GM21360 (cell line): ENCODE results near the gene AGBL4.

Source experiments
- ATAC-seq: cut with Tn5 transposase; IDR thresholded peaks from one replicate; pipeline ENCODE4 v1.9.1; 2021; ENCODE audit warnings: mild to moderate bottlenecking, moderate library complexity; ENCODE audit not compliant: unreplicated experiment

AGBL4 gene

DNA sequence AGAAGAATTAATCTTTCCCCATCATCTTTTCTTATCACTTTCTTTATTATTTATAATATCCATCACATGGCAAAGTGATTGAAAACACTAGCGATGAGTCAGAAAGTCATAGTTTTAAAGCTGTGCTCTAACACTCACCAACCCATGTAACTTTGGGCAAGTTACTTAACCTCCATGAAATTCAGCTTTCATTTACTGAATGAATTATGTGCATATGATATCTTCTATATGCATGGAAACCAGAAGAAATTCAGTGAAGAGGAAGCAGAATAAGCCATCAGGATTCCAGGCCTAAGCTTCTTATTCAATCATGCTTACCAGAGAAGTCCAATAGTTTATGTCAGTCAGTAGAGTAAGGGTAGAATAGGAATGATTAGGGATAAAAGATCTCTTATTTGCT is 300.1 kb downstream of the AGBL4 start:
- no peak for ATAC-seq

DNA sequence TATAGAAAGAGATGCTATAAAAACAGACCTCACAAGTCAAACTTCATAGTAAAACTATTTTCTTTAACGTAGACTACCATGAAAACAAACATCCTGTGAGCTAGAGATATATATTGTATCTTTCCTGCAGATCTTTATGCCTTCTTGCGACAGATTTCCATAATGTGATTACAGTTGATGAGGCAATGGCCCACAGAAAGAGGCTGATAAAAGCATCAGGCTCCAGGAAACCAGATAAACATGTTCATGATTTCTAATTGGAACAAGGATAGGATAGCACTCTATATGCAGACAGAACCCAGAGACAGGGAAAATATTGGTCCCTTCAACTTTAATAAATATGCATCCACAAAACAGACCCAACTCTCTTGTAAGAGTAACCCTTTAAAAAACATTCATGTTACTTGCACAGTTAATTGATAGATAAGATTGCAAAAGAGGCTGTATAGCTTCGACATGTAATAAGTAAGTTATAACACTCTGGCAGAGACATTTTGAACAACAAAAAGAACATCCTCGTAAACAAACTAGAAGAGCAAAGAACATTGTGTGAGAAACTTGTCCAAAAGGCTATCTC is 329.4 kb downstream of the AGBL4 start:
- ATAC-seq: no peak

DNA sequence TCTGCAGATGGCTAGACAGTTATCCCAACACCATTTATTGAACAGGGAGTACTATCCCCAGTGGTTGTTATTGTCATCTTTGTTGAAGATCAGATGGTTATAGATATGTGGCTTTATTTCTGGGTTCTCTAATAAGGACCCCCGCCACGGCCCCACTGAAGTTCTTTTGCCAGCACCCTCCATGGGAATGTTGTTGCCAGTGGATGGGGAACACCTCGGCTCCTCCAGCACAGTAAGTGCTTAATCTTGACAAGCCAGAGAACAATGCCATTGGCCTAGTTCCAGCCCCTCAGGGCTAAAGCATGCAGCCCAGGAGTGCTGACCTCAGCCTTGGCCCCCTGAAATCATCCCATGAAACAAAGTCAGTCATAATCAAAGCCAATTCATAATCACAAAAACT is 337.6 kb downstream of the AGBL4 start:
- no peak for ATAC-seq

DNA sequence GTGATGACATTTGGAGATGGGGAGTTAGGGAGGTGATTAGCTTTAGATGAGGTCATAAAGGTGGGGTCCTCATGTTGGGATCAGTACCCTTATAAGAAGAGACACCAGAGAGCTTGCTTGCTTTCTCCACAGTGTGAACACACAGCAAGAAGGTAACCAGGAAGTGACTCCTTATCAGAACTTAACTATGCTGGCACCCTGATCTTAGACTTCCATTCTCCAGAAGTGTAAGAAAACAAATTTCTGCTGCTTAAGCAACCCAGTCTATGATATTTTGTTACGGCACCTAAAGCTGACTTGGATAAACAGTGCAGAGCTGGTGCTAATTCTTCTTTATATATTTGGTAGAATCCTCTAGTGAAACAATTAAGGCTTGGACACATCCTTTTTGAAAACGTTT is 346.0 kb downstream of the AGBL4 start:
- no peak for ATAC-seq

DNA sequence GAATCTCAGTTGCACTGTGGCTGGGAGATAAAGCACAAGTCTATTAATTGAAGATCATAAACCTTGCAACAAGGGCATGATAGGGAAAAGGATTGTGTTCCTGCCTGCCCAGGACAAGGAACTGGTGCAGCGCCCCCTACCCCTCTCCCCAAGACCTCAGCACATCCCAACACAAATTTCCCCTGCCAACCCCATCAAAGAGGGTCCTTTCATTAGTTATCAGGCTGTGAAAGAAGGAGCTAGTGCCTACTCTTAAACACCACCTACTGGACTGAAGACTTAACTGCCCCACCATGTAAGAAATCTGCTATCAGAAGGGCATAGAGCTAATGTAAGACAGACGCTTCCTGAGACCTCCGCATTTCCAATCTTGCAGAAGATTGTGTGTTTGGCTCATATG is 372.6 kb downstream of the AGBL4 start:
- no peak for ATAC-seq

DNA sequence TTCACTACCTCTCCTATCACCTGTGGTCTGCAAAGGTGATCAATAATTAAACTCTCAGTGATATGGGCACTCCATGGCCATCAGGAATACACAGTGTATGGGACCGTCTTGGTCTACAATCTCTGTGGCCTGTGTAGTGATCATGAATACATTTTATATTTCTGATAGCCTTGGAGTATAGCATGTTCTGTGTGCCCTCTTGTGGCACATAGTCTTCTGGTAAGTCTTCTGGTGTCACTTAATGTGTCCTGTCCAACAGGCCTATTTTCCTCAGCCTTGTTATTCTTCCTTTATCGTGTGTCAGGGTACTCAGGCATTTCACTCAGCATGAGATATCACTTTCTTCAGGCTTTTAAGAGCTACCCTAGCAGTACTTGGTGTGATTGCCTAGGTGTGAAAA is 393.6 kb downstream of the AGBL4 start:
- ATAC-seq: no peak

DNA sequence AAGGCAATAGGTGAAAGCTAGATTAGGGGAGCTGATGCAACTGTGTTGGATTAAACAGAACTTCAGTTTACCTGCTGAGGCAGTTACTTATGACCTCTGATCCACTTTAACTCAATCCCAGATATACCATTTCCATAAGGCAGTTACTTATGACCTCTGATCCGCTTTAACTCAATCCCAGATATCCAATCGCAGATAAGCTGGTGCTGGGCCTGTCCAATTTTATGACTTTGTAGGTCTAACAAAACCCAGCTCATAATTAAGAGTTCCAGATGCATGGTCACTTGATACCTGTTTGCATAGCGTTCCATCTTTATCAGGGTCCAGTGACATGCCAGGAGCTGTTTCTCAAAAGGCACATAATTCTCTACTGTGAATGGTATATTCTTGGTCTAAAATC is 396.0 kb downstream of the AGBL4 start:
- no peak for ATAC-seq

DNA sequence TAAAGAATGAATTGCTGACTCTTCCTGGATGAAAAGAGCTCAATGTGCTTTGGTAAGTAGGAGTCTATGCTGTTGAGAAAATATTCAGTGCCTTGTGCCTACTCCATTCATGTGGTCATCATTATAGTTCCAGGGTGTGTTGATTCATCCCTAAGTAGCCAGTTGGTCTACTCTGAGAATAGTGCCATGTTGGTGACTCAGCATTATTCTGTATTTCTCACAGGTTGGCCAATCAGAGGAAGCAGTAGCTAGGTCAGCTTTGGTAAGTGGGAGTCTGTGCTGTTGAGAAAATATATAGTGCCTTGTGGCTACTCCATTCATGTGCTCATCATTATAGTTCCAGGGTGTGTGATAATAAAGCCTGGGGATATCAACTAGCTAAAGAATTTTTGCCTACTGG is 397.3 kb downstream of the AGBL4 start:
- ATAC-seq: no peak

DNA sequence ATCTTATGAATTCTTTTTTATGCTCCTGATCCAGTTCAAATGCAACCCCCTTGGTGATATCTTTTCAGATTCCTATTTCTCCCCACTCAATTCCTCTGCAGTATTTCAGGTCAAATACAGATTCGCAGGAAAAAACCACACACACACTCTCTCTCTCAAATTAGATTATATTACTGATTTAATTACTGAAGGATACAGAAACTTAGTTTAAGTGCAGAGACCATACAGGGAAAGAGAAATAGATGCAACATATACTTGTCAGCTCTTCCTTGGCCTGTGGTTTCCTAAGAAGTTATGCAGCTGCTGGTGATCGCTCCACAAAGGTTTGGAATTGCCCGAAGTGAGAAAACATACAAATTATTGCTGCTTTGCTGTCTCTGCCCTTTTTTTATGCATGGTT is 400.9 kb downstream of the AGBL4 start:
- ATAC-seq: no peak

DNA sequence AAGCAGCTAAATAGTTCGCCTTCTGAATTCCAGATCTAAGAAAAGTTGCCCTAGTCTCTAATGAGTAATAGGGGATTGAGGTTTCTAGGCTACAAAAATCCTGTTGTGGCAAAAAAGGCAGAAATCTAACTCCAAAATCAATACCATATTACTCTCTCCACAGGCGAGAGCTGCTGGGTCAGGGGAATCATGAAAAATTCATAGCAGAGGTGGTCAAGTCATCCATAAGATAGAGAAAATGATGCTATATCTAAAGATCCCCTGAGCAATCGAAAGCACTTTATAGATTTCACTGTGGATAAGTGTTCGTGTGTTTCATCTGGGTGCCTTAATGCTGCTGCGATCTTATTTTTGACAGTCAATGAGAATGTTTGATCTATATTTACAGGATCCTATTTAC is 417.7 kb downstream of the AGBL4 start:
- ATAC-seq: no peak

DNA sequence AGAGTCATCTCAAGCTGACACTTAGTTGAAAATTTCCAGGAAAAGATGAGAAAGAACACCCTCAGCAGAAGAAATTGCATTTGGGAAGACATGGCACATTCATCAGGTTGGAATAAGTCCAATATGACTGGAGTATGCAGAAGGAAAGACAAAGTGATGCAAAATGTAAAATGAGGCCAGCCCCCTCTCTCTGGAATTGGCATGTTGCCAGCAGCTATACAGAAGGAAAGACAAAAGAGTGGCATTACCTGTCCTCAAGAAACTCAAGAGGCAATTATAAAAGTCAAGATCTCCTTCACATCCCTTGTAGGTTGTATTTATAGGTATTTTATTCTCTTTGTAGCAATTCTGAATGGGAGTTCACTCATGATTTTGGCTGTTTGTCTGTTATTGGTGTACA is 426.3 kb downstream of the AGBL4 start:
- no peak for ATAC-seq

DNA sequence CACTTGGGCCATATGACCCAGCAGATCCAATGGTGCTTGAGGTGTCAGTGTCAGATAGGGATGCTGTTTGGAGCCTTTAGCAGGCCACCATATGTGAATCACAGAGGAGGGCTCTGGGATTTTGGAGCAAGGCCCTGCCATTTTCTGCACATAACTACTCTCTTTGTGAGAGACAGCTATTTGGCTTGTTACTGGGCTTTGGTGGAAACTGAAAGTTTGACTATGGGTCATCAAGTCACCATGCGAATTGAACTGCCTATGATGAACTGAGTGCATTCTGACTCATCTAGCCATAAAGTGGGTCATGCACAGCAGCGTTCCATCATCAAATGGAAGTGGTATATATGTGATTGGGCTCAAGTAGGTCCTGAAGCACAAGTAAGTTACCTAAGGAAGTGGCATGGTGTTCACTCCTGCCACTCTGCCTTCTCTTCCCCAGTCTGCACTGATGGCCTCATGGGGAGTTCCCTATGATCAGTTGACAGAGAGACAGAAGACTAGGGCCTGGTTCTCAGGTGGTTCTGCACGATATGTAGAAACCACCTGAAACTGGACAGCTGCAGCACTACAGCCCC is 447.3 kb downstream of the AGBL4 start:
- ATAC-seq: no peak

DNA sequence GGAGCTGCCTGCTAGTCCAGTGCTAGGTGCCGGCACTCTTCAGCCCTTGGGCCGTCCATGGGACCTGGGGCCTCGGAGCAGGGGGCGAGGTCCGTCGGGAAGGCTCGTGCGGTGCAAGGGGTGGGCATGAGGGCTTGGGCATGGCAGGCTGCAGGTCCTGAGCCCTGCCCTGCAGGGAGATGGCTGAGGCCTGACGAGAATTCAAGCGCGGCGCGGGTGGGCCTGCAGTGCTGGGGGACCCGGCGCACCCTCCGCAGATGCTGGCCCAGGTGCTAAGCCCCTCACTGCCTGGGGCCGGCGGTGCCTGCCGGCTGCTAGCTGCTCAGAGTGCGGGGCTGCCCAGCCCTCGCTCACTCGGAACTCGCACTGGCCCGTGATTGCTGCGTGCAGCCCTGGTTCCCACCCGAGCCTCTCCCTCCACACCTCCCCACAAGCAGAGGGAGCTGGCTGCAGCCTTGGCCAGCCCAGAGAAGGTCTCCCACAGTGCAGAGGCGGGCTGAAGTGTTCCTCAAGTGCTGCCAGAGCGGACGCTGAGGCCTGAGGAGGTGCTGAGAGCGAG is 467.0 kb downstream of the AGBL4 start:
- ATAC-seq: no peak

DNA sequence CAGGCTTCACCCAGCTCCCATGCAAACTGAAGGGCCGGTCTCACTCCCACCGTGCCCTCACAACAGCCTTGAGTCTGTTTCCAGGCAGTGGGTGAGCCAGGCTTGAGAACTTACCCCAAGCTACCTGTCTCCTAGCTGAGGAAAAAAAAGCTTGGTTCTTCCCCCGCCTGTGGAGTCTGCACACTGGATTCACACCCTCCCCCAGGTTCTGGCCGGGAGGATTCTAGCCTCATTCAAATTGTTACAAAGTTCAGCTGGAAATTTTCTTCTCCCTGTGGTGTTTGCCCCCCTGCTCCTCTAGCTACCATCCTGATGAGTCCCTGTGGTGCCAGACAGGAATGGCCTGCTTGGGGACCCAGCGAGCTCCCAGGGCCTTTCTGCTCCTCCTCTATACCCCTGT is 471.7 kb downstream of the AGBL4 start:
- ATAC-seq: no peak

DNA sequence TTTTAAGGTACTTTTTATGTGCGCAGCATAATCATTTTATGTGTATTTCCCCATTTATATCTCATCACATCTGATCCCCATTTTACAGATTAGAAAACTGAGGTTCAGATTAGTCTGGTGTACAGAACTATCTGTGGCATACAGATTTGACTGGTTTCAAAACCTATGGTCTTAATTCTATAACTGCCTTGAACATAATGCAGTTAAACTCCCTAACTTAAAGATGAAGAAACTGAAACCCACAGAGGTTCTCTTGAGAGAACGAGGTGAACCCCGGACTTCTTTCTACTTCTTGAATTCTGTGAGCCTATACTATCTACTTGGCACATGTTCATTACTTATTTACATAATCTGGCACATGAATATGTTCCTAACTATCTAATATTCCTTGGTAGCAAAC is 479.1 kb downstream of the AGBL4 start:
- no peak for ATAC-seq

DNA sequence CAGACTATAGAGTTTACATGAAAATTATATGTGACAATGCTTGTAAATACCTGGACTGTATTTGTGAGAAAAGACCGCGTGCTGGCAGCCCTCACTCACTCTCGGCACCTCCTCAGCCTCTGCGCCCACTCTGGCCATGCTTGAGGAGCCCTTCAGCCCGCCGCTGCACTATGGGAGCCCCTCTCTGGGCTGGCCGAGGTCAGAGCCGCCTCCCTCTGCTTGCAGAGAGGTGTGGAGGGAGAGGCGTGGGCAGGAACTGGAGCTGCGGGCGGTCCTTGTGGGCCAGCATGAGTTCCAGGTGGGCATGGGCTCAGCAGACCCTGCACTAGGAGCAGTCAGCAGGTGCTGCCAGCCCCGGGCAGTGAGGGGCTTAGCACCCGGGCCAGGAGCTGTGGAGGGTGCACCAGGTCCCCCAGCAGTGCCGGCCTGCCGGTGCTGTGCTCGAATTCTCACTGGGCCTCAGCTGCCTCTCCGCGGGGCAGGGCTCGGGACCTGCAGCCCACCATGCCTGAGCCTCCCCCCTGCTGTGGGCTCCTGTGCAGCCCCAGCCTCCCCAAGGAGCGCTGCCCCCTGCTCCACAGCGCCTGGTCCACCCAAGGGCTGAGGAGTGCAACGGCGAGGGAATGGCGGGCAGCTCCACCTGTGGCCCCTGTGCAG is 482.5 kb downstream of the AGBL4 start:
- no peak for ATAC-seq

DNA sequence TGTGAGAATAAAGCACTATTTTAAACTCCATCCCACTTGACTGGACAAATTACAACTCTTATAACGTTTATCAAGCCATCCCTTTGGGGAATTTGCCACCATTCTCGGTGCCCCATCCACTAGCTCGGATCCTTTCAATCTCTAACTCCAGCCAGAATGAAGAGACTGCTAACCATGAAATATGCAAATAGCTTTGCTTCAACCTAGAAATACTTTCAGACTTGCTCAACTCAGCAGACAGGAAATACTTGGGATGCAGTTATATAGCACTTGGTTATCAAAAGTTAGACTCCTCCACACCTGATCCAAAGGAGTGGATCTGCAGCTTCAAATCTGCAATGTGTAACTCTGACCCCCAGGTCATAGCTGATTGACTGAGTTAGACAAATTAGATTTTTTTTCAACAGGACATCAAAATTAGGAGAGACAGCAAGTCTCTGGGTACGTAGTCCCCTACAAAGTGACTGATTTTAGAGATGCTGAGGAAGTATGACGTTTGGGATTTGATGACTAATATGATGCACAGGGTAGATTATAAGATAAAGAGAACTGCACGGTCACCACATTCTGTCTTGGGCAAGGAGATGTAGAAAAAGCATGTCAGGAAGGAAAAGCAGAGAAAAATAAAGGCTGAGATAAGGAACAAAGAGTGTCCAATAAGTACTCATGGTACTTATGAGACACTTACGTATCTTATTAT is 496.0 kb downstream of the AGBL4 start:
- no peak for ATAC-seq

DNA sequence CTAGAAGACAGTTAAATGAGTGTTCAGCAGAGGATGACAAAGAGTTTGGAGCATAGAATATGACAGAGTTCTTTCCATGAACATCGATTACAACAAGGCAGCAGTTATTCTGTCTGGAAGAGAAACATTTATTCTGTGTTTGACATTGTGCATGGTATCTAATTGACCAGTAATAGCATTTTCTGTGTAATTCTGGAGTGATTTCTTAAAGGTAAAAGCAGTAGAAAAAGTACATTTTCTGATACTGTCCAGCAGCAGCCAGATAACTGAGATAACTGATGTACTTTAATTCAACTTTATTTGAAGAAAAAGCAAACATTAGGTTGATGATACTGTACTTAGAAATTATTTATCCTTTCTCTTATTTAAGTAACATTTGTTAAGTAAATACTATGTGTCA is 497.1 kb downstream of the AGBL4 start:
- no peak for ATAC-seq

DNA sequence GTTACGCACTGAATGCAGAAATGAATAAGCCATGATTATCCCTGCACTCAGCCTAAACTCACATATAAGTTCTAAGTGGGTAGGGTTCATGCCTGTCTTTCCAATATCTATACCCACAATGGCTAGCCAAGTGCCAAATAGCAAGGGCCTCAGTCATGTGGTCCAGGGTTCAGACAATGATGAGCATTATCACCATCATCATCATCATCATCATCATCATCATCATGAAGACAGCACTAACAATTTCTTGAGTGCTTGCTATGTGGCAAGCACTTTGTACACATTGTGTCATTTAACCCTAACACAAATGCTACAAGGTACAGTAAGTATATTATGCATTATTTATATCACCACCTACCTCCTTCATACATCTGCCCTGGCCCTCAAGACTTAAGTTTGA is 500.0 kb downstream of the AGBL4 start:
- no peak for ATAC-seq

DNA sequence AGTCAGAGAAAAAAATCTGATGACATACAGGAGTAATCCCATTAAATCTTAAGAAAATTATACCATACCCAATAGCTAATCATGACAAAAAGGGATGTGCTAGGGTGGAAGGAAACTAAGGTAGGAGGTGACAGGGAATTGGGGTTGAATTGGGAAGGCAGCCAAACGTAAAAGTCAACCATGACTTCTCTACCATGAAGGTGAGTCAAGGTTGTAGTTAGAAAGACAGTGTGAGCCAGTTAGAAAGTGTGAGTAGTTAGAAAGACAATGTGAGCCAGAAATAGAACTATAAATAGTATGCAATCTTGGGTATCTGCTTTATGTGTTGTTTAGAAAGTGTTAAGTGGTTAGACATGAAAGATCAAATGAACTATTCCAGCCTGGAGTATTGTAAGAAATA is 556.8 kb downstream of the AGBL4 start:
- ATAC-seq: no peak

DNA sequence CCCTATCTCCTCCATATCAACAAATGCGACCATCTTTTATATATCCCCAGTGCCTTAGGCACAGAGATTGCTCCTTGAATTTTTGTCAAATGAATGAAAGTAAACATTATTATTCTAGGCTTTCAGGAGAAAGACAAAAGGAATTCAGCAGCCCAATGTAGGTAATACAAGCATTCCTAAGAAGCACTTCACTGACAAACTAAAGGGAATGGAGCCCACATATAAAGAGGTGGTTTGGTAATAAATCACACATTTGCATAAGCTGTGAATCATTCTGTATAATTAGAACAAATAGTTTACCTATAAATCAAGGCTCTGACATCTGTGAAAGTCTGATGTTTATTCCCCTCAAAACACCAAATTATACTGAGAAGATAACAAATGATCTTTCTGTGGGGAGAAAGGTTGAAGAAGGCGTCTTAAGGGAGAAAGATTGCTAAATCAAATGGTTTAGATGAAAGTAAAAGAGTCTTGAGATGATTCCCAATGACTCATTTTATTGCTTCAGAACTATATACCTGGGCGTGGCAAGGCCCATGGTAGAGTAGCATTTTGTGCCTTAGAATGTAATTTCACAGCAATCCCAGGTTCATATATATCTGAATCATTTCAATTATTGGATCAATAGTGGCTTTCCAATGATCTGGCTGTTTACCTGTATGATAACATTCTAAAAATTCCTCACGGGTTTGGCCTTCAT is 558.1 kb downstream of the AGBL4 start:
- no peak for ATAC-seq
